ENCODE measurements around the gene PSMA5. TPM values are rescaled to one million over a fixed set of nuclear protein-coding genes. Genes with fewer than 3 reads are reported as not detected.

Gene PSMA5
- total RNA-seq, 2 experiments from 2014 or later = 192 to 210 TPM

GRCh38 chr1:109372281-109372680, 54.0 kb downstream of the PSMA5 start:
- peaks cover 16% of the 10 kb centered on the region for H3K27me3 Mint-ChIP-seq
- H3K4me3 Mint-ChIP-seq = no peak overlapping the region
- ChIA-PET POLR2A (no interaction called here), CTCF (interaction anchor here (1.4 to 2.2 kb wide), 3 partner anchors 11 to 27 kb away, joined by 3 to 9 read pairs (median 5); no protein-coding TSS in a partner anchor)
- intact Hi-C loops (cut with micrococcal nuclease) = no loop called here
- DNase-seq (no peak), ATAC-seq (no peak)
- no peak for TF ChIP-seq CTCF (IDR thresholded peaks at IDR 0.05)
- no peak overlapping the region for H3K27ac Mint-ChIP-seq
- no peaks in the 10 kb centered on the region for H3K9me3 Mint-ChIP-seq
- no peaks in the 10 kb centered on the region for H3K36me3 Mint-ChIP-seq (ENCODE audit: low read depth)
- peaks cover 24% of the 10 kb centered on the region for H3K4me1 Mint-ChIP-seq (ENCODE audit: low read depth)

- ATAC-seq = peak; percentile 77
- no peak overlapping the region for H3K27ac Mint-ChIP-seq
- peaks cover 16% of the 10 kb centered on the region for H3K27me3 Mint-ChIP-seq
- ChIA-PET CTCF (interaction anchor here (0.8 to 2.2 kb wide), 6 partner anchors 10 to 94 kb away, joined by 3 to 9 read pairs (median 3); no protein-coding TSS in a partner anchor), POLR2A (no interaction called here)
- H3K36me3 Mint-ChIP-seq (ENCODE audit: low read depth) = no peaks in the 10 kb centered on the region
- no peak overlapping the region for H3K4me3 Mint-ChIP-seq
- H3K4me1 Mint-ChIP-seq (ENCODE audit: low read depth) = peaks cover 24% of the 10 kb centered on the region
- no peak for TF ChIP-seq CTCF (IDR thresholded peaks at IDR 0.05)
- intact Hi-C loops (cut with micrococcal nuclease) = no loop called here
- DNase-seq = peak; percentile 27
- no peaks in the 10 kb centered on the region for H3K9me3 Mint-ChIP-seq
Observed at GRCh38 chr1:109371341-109371739, 54.9 kb downstream of the PSMA5 start.

- ChIA-PET POLR2A (no interaction called here), CTCF (interaction anchor here (0.8 to 2.2 kb wide), 6 partner anchors 10 to 94 kb away, joined by 3 to 9 read pairs (median 3); no protein-coding TSS in a partner anchor)
- H3K36me3 Mint-ChIP-seq (ENCODE audit: low read depth) = no peaks in the 10 kb centered on the region
- peaks cover 24% of the 10 kb centered on the region for H3K4me1 Mint-ChIP-seq (ENCODE audit: low read depth)
- H3K27me3 Mint-ChIP-seq = peaks cover 16% of the 10 kb centered on the region
- ATAC-seq (peak; percentile 31), DNase-seq (no peak)
- no peak overlapping the region for H3K27ac Mint-ChIP-seq
- no peak for TF ChIP-seq CTCF (IDR thresholded peaks at IDR 0.05)
- no peak overlapping the region for H3K4me3 Mint-ChIP-seq
- no peaks in the 10 kb centered on the region for H3K9me3 Mint-ChIP-seq
- intact Hi-C loops (cut with micrococcal nuclease) = no loop called here
Observed at GRCh38 chr1:109370712-109371340, 55.4 kb downstream of the PSMA5 start.

GRCh38 chr1:109369167-109369746, 57.0 kb downstream of the PSMA5 start:
- peaks cover 16% of the 10 kb centered on the region for H3K27me3 Mint-ChIP-seq
- intact Hi-C loops (cut with micrococcal nuclease) = no loop called here
- DNase-seq (no peak), ATAC-seq (no peak)
- H3K4me3 Mint-ChIP-seq = no peak overlapping the region
- CTCF ChIA-PET = no interaction called here
- H3K27ac Mint-ChIP-seq = no peak overlapping the region
- no peak for TF ChIP-seq CTCF (IDR thresholded peaks at IDR 0.05)
- no peaks in the 10 kb centered on the region for H3K36me3 Mint-ChIP-seq (ENCODE audit: low read depth)
- no peaks in the 10 kb centered on the region for H3K9me3 Mint-ChIP-seq
- peaks cover 19% of the 10 kb centered on the region for H3K4me1 Mint-ChIP-seq (ENCODE audit: low read depth)
- POLR2A ChIA-PET = no interaction called here

GRCh38 chr1:109368464-109368863, 57.8 kb downstream of the PSMA5 start:
- no peak for DNase-seq
- no peak for TF ChIP-seq CTCF (IDR thresholded peaks at IDR 0.05)
- ChIA-PET POLR2A (no interaction called here), CTCF (no interaction called here)
- Mint-ChIP-seq H3K4me3 (no peak overlapping the region), H3K27me3 (peaks cover 16% of the 10 kb centered on the region), H3K27ac (no peak overlapping the region), H3K9me3 (no peaks in the 10 kb centered on the region), H3K36me3 (ENCODE audit: low read depth) (no peaks in the 10 kb centered on the region), H3K4me1 (ENCODE audit: low read depth) (peaks cover 19% of the 10 kb centered on the region)
- intact Hi-C loops (cut with micrococcal nuclease) = no loop called here
- no peak for ATAC-seq
